ENCODE results near the gene C4orf54.
A peak's percentile ranks its signal among the peaks of the same experiment; 100 is the strongest.

Gene C4orf54

GRCh38 chr4:99651811-99652485 is 5.7 kb downstream of the C4orf54 start:
- Histone ChIP-seq H3K4me1 (ENCODE audit: control insufficient read depth, insufficient read depth, low read length) (no peaks in the 10 kb centered on the region), H3K36me3 (ENCODE audit: control insufficient read depth, insufficient read depth, low read length) (no peaks in the 10 kb centered on the region), H3K9ac (ENCODE audit: low read depth, low read length) (no peak overlapping the region), H3K27me3 (ENCODE audit: control insufficient read depth, insufficient read depth, low read length) (no peaks in the 10 kb centered on the region), H3K27ac (ENCODE audit: low read depth, low read length) (no peak overlapping the region), H3K9me3 (ENCODE audit: control insufficient read depth, insufficient read depth, low read length) (no peaks in the 10 kb centered on the region), H3K4me3 (ENCODE audit: low read depth, low read length) (no peak overlapping the region)

GRCh38 chr4:99651016-99651769 is 6.4 kb downstream of the C4orf54 start:
- Histone ChIP-seq H3K4me1 (ENCODE audit: control insufficient read depth, insufficient read depth, low read length) (peaks cover 4% of the 10 kb centered on the region), H3K9me3 (ENCODE audit: control insufficient read depth, insufficient read depth, low read length) (no peaks in the 10 kb centered on the region), H3K9ac (ENCODE audit: low read depth, low read length) (no peak overlapping the region), H3K27ac (ENCODE audit: low read depth, low read length) (no peak overlapping the region), H3K4me3 (ENCODE audit: low read depth, low read length) (no peak overlapping the region), H3K27me3 (ENCODE audit: control insufficient read depth, insufficient read depth, low read length) (peaks cover 5% of the 10 kb centered on the region; the same call in 1 of the 2 replicates), H3K36me3 (ENCODE audit: control insufficient read depth, insufficient read depth, low read length) (no peaks in the 10 kb centered on the region)

- no peaks in the 10 kb centered on the region for H3K9me3 ChIP-seq (ENCODE audit: control insufficient read depth, insufficient read depth, low read length)
- H3K4me1 ChIP-seq (ENCODE audit: control insufficient read depth, insufficient read depth, low read length) = peaks cover 15% of the 10 kb centered on the region
- no peak overlapping the region for H3K9ac ChIP-seq (ENCODE audit: low read depth, low read length)
- H3K4me3 ChIP-seq (ENCODE audit: low read depth, low read length) = no peak overlapping the region
- H3K27ac ChIP-seq (ENCODE audit: low read depth, low read length) = no peak overlapping the region
- H3K36me3 ChIP-seq (ENCODE audit: control insufficient read depth, insufficient read depth, low read length) = no peaks in the 10 kb centered on the region
- peaks cover 10% of the 10 kb centered on the region; the same call in 1 of the 2 replicates for H3K27me3 ChIP-seq (ENCODE audit: control insufficient read depth, insufficient read depth, low read length)
Observed at GRCh38 chr4:99649778-99650177, 7.8 kb downstream of the C4orf54 start.

- Histone ChIP-seq H3K36me3 (ENCODE audit: control insufficient read depth, insufficient read depth, low read length) (no peaks in the 10 kb centered on the region), H3K4me3 (ENCODE audit: low read depth, low read length) (no peak overlapping the region), H3K27ac (ENCODE audit: low read depth, low read length) (no peak overlapping the region), H3K27me3 (ENCODE audit: control insufficient read depth, insufficient read depth, low read length) (peaks cover 13% of the 10 kb centered on the region), H3K4me1 (ENCODE audit: control insufficient read depth, insufficient read depth, low read length) (peaks cover 20% of the 10 kb centered on the region), H3K9ac (ENCODE audit: low read depth, low read length) (no peak overlapping the region), H3K9me3 (ENCODE audit: control insufficient read depth, insufficient read depth, low read length) (no peaks in the 10 kb centered on the region)
Observed at GRCh38 chr4:99649208-99649607, 8.4 kb downstream of the C4orf54 start.

GRCh38 chr4:99648321-99648720 is 9.3 kb downstream of the C4orf54 start:
- H3K4me3 ChIP-seq (ENCODE audit: low read depth, low read length) = no peak overlapping the region
- H3K27me3 ChIP-seq (ENCODE audit: control insufficient read depth, insufficient read depth, low read length) = peaks cover 19% of the 10 kb centered on the region
- no peak overlapping the region for H3K27ac ChIP-seq (ENCODE audit: low read depth, low read length)
- H3K36me3 ChIP-seq (ENCODE audit: control insufficient read depth, insufficient read depth, low read length) = no peaks in the 10 kb centered on the region
- no peaks in the 10 kb centered on the region for H3K9me3 ChIP-seq (ENCODE audit: control insufficient read depth, insufficient read depth, low read length)
- H3K4me1 ChIP-seq (ENCODE audit: control insufficient read depth, insufficient read depth, low read length) = peaks cover 28% of the 10 kb centered on the region
- H3K9ac ChIP-seq (ENCODE audit: low read depth, low read length) = no peak overlapping the region

- no peak overlapping the region for H3K27ac ChIP-seq (ENCODE audit: low read depth, low read length)
- H3K4me3 ChIP-seq (ENCODE audit: low read depth, low read length) = no peak overlapping the region
- no peaks in the 10 kb centered on the region for H3K36me3 ChIP-seq (ENCODE audit: control insufficient read depth, insufficient read depth, low read length)
- peaks cover 24% of the 10 kb centered on the region for H3K27me3 ChIP-seq (ENCODE audit: control insufficient read depth, insufficient read depth, low read length)
- no peak overlapping the region for H3K9ac ChIP-seq (ENCODE audit: low read depth, low read length)
- H3K9me3 ChIP-seq (ENCODE audit: control insufficient read depth, insufficient read depth, low read length) = no peaks in the 10 kb centered on the region
- peaks cover 32% of the 10 kb centered on the region for H3K4me1 ChIP-seq (ENCODE audit: control insufficient read depth, insufficient read depth, low read length)
Observed at GRCh38 chr4:99647071-99647470, 10.6 kb downstream of the C4orf54 start.

GRCh38 chr4:99645638-99646037 is 12.0 kb downstream of the C4orf54 start:
- Histone ChIP-seq H3K9me3 (ENCODE audit: control insufficient read depth, insufficient read depth, low read length) (no peaks in the 10 kb centered on the region), H3K9ac (ENCODE audit: low read depth, low read length) (no peak overlapping the region), H3K4me3 (ENCODE audit: low read depth, low read length) (no peak overlapping the region), H3K27me3 (ENCODE audit: control insufficient read depth, insufficient read depth, low read length) (peaks cover 24% of the 10 kb centered on the region), H3K4me1 (ENCODE audit: control insufficient read depth, insufficient read depth, low read length) (peaks cover 32% of the 10 kb centered on the region), H3K27ac (ENCODE audit: low read depth, low read length) (peak overlapping the region; percentile 31), H3K36me3 (ENCODE audit: control insufficient read depth, insufficient read depth, low read length) (no peaks in the 10 kb centered on the region)

GRCh38 chr4:99645036-99645435 is 12.6 kb downstream of the C4orf54 start:
- Histone ChIP-seq H3K36me3 (ENCODE audit: control insufficient read depth, insufficient read depth, low read length) (no peaks in the 10 kb centered on the region), H3K9me3 (ENCODE audit: control insufficient read depth, insufficient read depth, low read length) (no peaks in the 10 kb centered on the region), H3K4me1 (ENCODE audit: control insufficient read depth, insufficient read depth, low read length) (peaks cover 32% of the 10 kb centered on the region), H3K27me3 (ENCODE audit: control insufficient read depth, insufficient read depth, low read length) (peaks cover 24% of the 10 kb centered on the region), H3K4me3 (ENCODE audit: low read depth, low read length) (no peak overlapping the region), H3K27ac (ENCODE audit: low read depth, low read length) (peak overlapping the region; percentile 47), H3K9ac (ENCODE audit: low read depth, low read length) (no peak overlapping the region)

- Histone ChIP-seq H3K27me3 (ENCODE audit: control insufficient read depth, insufficient read depth, low read length) (peaks cover 24% of the 10 kb centered on the region), H3K36me3 (ENCODE audit: control insufficient read depth, insufficient read depth, low read length) (no peaks in the 10 kb centered on the region), H3K4me1 (ENCODE audit: control insufficient read depth, insufficient read depth, low read length) (peaks cover 32% of the 10 kb centered on the region)
Observed at GRCh38 chr4:99644453-99644852, 13.2 kb downstream of the C4orf54 start.

GRCh38 chr4:99642725-99643489 is 14.7 kb downstream of the C4orf54 start:
- peaks cover 24% of the 10 kb centered on the region for H3K27me3 ChIP-seq (ENCODE audit: control insufficient read depth, insufficient read depth, low read length)
- H3K4me1 ChIP-seq (ENCODE audit: control insufficient read depth, insufficient read depth, low read length) = peaks cover 32% of the 10 kb centered on the region
- no peaks in the 10 kb centered on the region for H3K36me3 ChIP-seq (ENCODE audit: control insufficient read depth, insufficient read depth, low read length)
- no peaks in the 10 kb centered on the region for H3K9me3 ChIP-seq (ENCODE audit: control insufficient read depth, insufficient read depth, low read length)
- no peak overlapping the region for H3K9ac ChIP-seq (ENCODE audit: low read depth, low read length)
- no peak overlapping the region for H3K27ac ChIP-seq (ENCODE audit: low read depth, low read length)
- no peak overlapping the region for H3K4me3 ChIP-seq (ENCODE audit: low read depth, low read length)

More at GRCh38 chr4:99644453-99644852, 13.2 kb downstream of the C4orf54 start:
- Histone ChIP-seq H3K27ac (ENCODE audit: low read depth, low read length) (peak overlapping the region; percentile 42), H3K9me3 (ENCODE audit: control insufficient read depth, insufficient read depth, low read length) (no peaks in the 10 kb centered on the region), H3K4me3 (ENCODE audit: low read depth, low read length) (no peak overlapping the region), H3K9ac (ENCODE audit: low read depth, low read length) (no peak overlapping the region)

- H3K9ac ChIP-seq (ENCODE audit: low read depth, low read length) = no peak overlapping the region
- no peak overlapping the region for H3K4me3 ChIP-seq (ENCODE audit: low read depth, low read length)
- H3K36me3 ChIP-seq (ENCODE audit: control insufficient read depth, insufficient read depth, low read length) = no peaks in the 10 kb centered on the region
- no peaks in the 10 kb centered on the region for H3K9me3 ChIP-seq (ENCODE audit: control insufficient read depth, insufficient read depth, low read length)
- no peak overlapping the region for H3K27ac ChIP-seq (ENCODE audit: low read depth, low read length)
- H3K4me1 ChIP-seq (ENCODE audit: control insufficient read depth, insufficient read depth, low read length) = peaks cover 23% of the 10 kb centered on the region
- H3K27me3 ChIP-seq (ENCODE audit: control insufficient read depth, insufficient read depth, low read length) = peaks cover 16% of the 10 kb centered on the region
Observed at GRCh38 chr4:99640676-99641075, 17.0 kb downstream of the C4orf54 start.

Data from HUES48 (cell line).